ENCODE results near the gene PLA2G3. TPM values are rescaled to one million over a fixed set of nuclear protein-coding genes. Genes with fewer than 3 reads are reported as not detected.
A peak's percentile ranks its signal among the peaks of the same experiment; 100 is the strongest.

The PLA2G3 gene
- total and polyA plus RNA-seq, 2 experiments from 2014 or later, result 18.0 to 34.5 TPM

DNA sequence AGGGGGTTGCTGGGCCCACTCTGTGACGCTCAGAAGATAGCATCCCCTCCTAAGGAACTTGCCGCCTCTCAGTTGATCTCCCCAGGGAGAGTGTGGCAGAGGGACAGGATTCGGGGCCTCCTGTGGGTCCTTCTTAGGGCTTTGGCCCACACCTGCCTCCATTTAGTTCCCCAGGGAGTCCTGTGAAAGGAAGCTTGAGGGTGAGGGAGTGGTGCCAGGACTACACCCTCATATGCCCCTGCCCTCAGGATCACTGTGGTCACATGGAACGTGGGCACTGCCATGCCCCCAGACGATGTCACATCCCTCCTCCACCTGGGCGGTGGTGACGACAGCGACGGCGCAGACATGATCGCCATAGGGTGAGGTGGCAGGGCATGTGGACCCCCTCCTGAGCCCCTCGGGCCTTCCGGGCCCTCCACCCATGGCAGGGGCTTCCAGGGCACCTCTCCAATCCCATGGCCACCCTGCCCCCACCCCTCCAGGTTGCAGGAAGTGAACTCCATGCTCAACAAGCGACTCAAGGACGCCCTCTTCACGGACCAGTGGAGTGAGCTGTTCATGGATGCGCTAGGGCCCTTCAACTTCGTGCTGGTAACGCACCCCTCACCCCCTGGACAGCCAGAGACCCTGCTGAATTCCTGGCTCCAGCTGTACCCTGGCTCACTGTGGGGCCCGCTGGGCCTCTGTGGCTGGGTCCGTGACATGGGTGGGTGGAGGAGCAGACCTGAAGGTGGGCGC is 14.0 kb downstream of the PLA2G3 start:
- DNase-seq (ENCODE audit: low spot score) (no peak), ATAC-seq (no peak)
- Histone ChIP-seq H3K27ac (ENCODE audit: low read depth) (no peak overlapping the region), H2AFZ (no peak overlapping the region), H3K4me1 (ENCODE audit: insufficient read depth) (peaks cover 11% of the 10 kb centered on the region; the same call in 1 of the 2 replicates), H3K79me2 (replicated peaks; ENCODE audit: insufficient read depth) (no peaks in the 10 kb centered on the region), H3K4me3 (peak overlapping the region; percentile 49), H3K4me2 (peak overlapping the region; percentile 63; the same call in 1 of the 2 replicates), H3K36me3 (ENCODE audit: insufficient read depth) (no peaks in the 10 kb centered on the region), H3K27me3 (ENCODE audit: insufficient read depth) (no peaks in the 10 kb centered on the region), H4K20me1 (replicated peaks; ENCODE audit: insufficient read depth) (no peaks in the 10 kb centered on the region), H3K9me2 (ENCODE audit: insufficient read depth) (no peaks in the 10 kb centered on the region), H3F3A (replicated peaks; ENCODE audit: low read depth) (no peaks in the 10 kb centered on the region)
- Mint-ChIP-seq H3K4me3 (no peak overlapping the region), H3K27me3 (ENCODE audit: insufficient read depth, low read depth, poor library complexity) (peaks cover 20% of the 10 kb centered on the region), H3K27ac (no peak overlapping the region), H3K36me3 (ENCODE audit: low read depth) (no peaks in the 10 kb centered on the region), H3K4me1 (peaks cover 22% of the 10 kb centered on the region), H3K9me3 (no peaks in the 10 kb centered on the region)
- TF ChIP-seq, protein P1, sequence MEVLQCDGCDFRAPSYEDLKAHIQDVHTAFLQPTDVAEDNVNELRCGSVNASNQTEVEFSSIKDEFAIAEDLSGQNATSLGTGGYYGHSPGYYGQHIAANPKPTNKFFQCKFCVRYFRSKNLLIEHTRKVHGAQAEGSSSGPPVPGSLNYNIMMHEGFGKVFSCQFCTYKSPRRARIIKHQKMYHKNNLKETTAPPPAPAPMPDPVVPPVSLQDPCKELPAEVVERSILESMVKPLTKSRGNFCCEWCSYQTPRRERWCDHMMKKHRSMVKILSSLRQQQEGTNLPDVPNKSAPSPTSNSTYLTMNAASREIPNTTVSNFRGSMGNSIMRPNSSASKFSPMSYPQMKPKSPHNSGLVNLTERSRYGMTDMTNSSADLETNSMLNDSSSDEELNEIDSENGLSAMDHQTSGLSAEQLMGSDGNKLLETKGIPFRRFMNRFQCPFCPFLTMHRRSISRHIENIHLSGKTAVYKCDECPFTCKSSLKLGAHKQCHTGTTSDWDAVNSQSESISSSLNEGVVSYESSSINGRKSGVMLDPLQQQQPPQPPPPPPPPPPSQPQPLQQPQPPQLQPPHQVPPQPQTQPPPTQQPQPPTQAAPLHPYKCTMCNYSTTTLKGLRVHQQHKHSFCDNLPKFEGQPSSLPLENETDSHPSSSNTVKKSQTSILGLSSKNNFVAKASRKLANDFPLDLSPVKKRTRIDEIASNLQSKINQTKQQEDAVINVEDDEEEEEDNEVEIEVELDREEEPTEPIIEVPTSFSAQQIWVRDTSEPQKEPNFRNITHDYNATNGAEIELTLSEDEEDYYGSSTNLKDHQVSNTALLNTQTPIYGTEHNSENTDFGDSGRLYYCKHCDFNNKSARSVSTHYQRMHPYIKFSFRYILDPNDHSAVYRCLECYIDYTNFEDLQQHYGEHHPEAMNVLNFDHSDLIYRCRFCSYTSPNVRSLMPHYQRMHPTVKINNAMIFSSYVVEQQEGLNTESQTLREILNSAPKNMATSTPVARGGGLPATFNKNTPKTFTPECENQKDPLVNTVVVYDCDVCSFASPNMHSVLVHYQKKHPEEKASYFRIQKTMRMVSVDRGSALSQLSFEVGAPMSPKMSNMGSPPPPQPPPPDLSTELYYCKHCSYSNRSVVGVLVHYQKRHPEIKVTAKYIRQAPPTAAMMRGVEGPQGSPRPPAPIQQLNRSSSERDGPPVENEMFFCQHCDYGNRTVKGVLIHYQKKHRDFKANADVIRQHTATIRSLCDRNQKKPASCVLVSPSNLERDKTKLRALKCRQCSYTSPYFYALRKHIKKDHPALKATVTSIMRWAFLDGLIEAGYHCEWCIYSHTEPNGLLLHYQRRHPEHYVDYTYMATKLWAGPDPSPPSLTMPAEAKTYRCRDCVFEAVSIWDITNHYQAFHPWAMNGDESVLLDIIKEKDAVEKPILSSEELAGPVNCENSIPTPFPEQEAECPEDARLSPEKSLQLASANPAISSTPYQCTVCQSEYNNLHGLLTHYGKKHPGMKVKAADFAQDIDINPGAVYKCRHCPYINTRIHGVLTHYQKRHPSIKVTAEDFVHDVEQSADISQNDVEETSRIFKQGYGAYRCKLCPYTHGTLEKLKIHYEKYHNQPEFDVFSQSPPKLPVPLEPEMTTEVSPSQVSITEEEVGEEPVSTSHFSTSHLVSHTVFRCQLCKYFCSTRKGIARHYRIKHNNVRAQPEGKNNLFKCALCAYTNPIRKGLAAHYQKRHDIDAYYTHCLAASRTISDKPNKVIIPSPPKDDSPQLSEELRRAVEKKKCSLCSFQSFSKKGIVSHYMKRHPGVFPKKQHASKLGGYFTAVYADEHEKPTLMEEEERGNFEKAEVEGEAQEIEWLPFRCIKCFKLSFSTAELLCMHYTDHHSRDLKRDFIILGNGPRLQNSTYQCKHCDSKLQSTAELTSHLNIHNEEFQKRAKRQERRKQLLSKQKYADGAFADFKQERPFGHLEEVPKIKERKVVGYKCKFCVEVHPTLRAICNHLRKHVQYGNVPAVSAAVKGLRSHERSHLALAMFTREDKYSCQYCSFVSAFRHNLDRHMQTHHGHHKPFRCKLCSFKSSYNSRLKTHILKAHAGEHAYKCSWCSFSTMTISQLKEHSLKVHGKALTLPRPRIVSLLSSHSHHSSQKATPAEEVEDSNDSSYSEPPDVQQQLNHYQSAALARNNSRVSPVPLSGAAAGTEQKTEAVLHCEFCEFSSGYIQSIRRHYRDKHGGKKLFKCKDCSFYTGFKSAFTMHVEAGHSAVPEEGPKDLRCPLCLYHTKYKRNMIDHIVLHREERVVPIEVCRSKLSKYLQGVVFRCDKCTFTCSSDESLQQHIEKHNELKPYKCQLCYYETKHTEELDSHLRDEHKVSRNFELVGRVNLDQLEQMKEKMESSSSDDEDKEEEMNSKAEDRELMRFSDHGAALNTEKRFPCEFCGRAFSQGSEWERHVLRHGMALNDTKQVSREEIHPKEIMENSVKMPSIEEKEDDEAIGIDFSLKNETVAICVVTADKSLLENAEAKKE (CRISPR knock-in tag; IDR thresholded peaks at IDR 0.05), result no peak
- no peak for TF ChIP-seq STAT1 (IDR thresholded peaks at IDR 0.05; ENCODE audit: unreplicated experiment)
- TF ChIP-seq JUNB (IDR thresholded peaks at IDR 0.05; ENCODE audit: unreplicated experiment), result no peak
- TF ChIP-seq ZNF114 (CRISPR knock-in tag; IDR thresholded peaks at IDR 0.05), result no peak
- TF ChIP-seq, protein P2, sequence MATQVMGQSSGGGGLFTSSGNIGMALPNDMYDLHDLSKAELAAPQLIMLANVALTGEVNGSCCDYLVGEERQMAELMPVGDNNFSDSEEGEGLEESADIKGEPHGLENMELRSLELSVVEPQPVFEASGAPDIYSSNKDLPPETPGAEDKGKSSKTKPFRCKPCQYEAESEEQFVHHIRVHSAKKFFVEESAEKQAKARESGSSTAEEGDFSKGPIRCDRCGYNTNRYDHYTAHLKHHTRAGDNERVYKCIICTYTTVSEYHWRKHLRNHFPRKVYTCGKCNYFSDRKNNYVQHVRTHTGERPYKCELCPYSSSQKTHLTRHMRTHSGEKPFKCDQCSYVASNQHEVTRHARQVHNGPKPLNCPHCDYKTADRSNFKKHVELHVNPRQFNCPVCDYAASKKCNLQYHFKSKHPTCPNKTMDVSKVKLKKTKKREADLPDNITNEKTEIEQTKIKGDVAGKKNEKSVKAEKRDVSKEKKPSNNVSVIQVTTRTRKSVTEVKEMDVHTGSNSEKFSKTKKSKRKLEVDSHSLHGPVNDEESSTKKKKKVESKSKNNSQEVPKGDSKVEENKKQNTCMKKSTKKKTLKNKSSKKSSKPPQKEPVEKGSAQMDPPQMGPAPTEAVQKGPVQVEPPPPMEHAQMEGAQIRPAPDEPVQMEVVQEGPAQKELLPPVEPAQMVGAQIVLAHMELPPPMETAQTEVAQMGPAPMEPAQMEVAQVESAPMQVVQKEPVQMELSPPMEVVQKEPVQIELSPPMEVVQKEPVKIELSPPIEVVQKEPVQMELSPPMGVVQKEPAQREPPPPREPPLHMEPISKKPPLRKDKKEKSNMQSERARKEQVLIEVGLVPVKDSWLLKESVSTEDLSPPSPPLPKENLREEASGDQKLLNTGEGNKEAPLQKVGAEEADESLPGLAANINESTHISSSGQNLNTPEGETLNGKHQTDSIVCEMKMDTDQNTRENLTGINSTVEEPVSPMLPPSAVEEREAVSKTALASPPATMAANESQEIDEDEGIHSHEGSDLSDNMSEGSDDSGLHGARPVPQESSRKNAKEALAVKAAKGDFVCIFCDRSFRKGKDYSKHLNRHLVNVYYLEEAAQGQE (IDR thresholded peaks at IDR 0.05; ENCODE audit: unreplicated experiment), result no peak
- no peak for TF ChIP-seq CREB1 (CRISPR knock-in tag; IDR thresholded peaks at IDR 0.05; ENCODE audit: low read depth)
- TF ChIP-seq EZH2phosphoT487 (IDR thresholded peaks at IDR 0.05; ENCODE audit: unreplicated experiment), result no peak
- TF ChIP-seq, protein P3, sequence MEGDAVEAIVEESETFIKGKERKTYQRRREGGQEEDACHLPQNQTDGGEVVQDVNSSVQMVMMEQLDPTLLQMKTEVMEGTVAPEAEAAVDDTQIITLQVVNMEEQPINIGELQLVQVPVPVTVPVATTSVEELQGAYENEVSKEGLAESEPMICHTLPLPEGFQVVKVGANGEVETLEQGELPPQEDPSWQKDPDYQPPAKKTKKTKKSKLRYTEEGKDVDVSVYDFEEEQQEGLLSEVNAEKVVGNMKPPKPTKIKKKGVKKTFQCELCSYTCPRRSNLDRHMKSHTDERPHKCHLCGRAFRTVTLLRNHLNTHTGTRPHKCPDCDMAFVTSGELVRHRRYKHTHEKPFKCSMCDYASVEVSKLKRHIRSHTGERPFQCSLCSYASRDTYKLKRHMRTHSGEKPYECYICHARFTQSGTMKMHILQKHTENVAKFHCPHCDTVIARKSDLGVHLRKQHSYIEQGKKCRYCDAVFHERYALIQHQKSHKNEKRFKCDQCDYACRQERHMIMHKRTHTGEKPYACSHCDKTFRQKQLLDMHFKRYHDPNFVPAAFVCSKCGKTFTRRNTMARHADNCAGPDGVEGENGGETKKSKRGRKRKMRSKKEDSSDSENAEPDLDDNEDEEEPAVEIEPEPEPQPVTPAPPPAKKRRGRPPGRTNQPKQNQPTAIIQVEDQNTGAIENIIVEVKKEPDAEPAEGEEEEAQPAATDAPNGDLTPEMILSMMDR (conservative IDR thresholded peaks at IDR 0.05; ENCODE audit: low read depth in 2 of 2), result no peak
- TF ChIP-seq POLR2AphosphoS5 (IDR thresholded peaks at IDR 0.05; ENCODE audit: low read depth), result no peak
- TF ChIP-seq ZNF331 (CRISPR knock-in tag; IDR thresholded peaks at IDR 0.05; ENCODE audit: low read depth), result no peak
- no peak for TF ChIP-seq EZH2 (IDR thresholded peaks at IDR 0.05; ENCODE audit: low read depth, unreplicated experiment)
- TF ChIP-seq, protein P4, sequence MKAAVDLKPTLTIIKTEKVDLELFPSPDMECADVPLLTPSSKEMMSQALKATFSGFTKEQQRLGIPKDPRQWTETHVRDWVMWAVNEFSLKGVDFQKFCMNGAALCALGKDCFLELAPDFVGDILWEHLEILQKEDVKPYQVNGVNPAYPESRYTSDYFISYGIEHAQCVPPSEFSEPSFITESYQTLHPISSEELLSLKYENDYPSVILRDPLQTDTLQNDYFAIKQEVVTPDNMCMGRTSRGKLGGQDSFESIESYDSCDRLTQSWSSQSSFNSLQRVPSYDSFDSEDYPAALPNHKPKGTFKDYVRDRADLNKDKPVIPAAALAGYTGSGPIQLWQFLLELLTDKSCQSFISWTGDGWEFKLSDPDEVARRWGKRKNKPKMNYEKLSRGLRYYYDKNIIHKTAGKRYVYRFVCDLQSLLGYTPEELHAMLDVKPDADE (IDR thresholded peaks at IDR 0.05), result no peak

Data from GM23338 (cell line).